Endothelial cell of umbilical vein (primary cell): Measurements from ENCODE around the gene HRH3. TPM values are rescaled to one million over a fixed set of nuclear protein-coding genes. Genes with fewer than 3 reads are reported as not detected.

Source experiments
- BruUV-seq: library from RNA; stranded (reverse); fragments of 400-500 nt; replicated peaks from 2 replicates; lab custom pipeline; 2021; lab: Mats Ljungman, UMichigan
- CTCF ChIA-PET: fragments of 300-600, 350-600 bp; sonication (Branson Sonifier 250); formaldehyde crosslinking; loops from one replicate; lab custom pipeline; 2021; ENCODE audit warnings: antibody characterized with exemption, inconsistent platforms; lab: Charles Lee
- POLR2A ChIA-PET: fragments of 300-600, 350-600 bp; sonication (Branson Sonifier 250); formaldehyde crosslinking; loops from one replicate; lab custom pipeline; 2021; ENCODE audit warnings: antibody characterized with exemption, inconsistent platforms; lab: Charles Lee
- DNase-seq: peaks from one replicate; pipeline ENCODE4 v3.0.0-alpha.2; 2011; ENCODE audit warnings: low read depth, low spot score
- FAIRE-seq: peaks from 2 replicates; lab custom pipeline; 2011; peaks lifted over from hg19 to GRCh38; lab: Jason Lieb, UNC
- H2AFZ ChIP-seq: 2 replicates; pipeline ENCODE4 v1.6.0; 2012; ENCODE audit warnings: low read depth, low read length, control low read depth, inconsistent platforms
- H3K27ac ChIP-seq: 2 replicates; pipeline ENCODE4 v1.5.1; 2011; ENCODE audit warnings: low read depth, mild to moderate bottlenecking, control low read depth, low read length, moderate library complexity; ENCODE audit not compliant: insufficient read depth
- H3K27me3 ChIP-seq, 2 experiments: 2 replicates each; pipeline versions ENCODE4 v1.6.0 to v1.6.1; 2011; ENCODE audit warnings: low read length in 2 of 2, mixed read lengths in 1 of 2; ENCODE audit not compliant: control insufficient read depth in 2 of 2, insufficient read depth in 2 of 2
- H3K36me3 ChIP-seq, 2 experiments: 2 replicates in 1 of 2; 3 replicates in 1 of 2; pipeline ENCODE4 v1.5.1; 2011; ENCODE audit warnings: low read length in 2 of 2, mild to moderate bottlenecking in 1 of 2, moderate library complexity in 1 of 2; ENCODE audit not compliant: control insufficient read depth in 2 of 2, insufficient read depth in 2 of 2; ENCODE audit errors: extremely low read depth in 1 of 2
- H3K4me1 ChIP-seq: 3 replicates; pipeline ENCODE4 v1.5.1; 2011; ENCODE audit warnings: mild to moderate bottlenecking, low read length; ENCODE audit not compliant: control insufficient read depth, insufficient read depth; ENCODE audit errors: extremely low read depth
- H3K4me2 ChIP-seq: 2 replicates; pipeline ENCODE4 v1.6.1; 2011; ENCODE audit warnings: low read length, control low read depth, mixed read lengths; ENCODE audit not compliant: insufficient read depth
- H3K4me3 ChIP-seq, 3 experiments: fragments of 200-600 bp in 1 of 3; sonication (generic), shearing (Covaris generic) in 1 of 3; replicated peaks in 1 of 3; 2 replicates each; pipeline ENCODE4 v1.5.1; 2011 to 2016; ENCODE audit warnings: control low read depth in 3 of 3, low read length in 3 of 3, mild to moderate bottlenecking in 2 of 3, inconsistent platforms in 1 of 3, low read depth in 1 of 3, moderate library complexity in 1 of 3; ENCODE audit not compliant: insufficient read depth in 1 of 3
- H3K79me2 ChIP-seq: 2 replicates; pipeline ENCODE4 v1.6.0; 2012; ENCODE audit warnings: low read length, inconsistent platforms; ENCODE audit not compliant: control insufficient read depth, insufficient read depth
- H3K9ac ChIP-seq: replicated peaks from 2 replicates; pipeline ENCODE3; 2011; ENCODE audit warnings: low read length, control low read depth; ENCODE audit not compliant: insufficient read depth; ENCODE audit errors: extremely low read depth
- H3K9me1 ChIP-seq: replicated peaks from 3 replicates; pipeline ENCODE4 v1.6.0; 2011; ENCODE audit warnings: mild to moderate bottlenecking, low read length; ENCODE audit not compliant: control insufficient read depth, insufficient read depth; ENCODE audit errors: extremely low read depth
- H3K9me3 ChIP-seq: replicated peaks from 2 replicates; pipeline ENCODE4 v1.5.1; 2012; ENCODE audit warnings: low read length, inconsistent platforms; ENCODE audit not compliant: control insufficient read depth, insufficient read depth
- H4K20me1 ChIP-seq: replicated peaks from 2 replicates; pipeline ENCODE3; 2011; ENCODE audit warnings: mild to moderate bottlenecking, low read length; ENCODE audit not compliant: control insufficient read depth, insufficient read depth; ENCODE audit errors: extremely low read depth
- CTCF ChIP-seq, 2 donors: IDR thresholded peaks; 1 replicate in 1 of 2; 2 replicates in 1 of 2; pipeline ENCODE4 v1.5.1; 2011; ENCODE audit warnings: low read length in 2 of 2, mild to moderate bottlenecking in 2 of 2, moderate library complexity in 2 of 2, control low read depth in 1 of 2, inconsistent platforms in 1 of 2, low read depth in 1 of 2; ENCODE audit not compliant: insufficient read depth in 1 of 2; ENCODE audit errors: extremely low read depth in 1 of 2
- EZH2 ChIP-seq: IDR thresholded peaks from 2 replicates; pipeline ENCODE4 v1.6.1; 2012; ENCODE audit warnings: borderline replicate concordance, low read depth, mild to moderate bottlenecking, moderate library complexity, low read length, inconsistent platforms; ENCODE audit not compliant: severe bottlenecking
- FOS ChIP-seq: IDR thresholded peaks from 2 replicates; pipeline ENCODE4 v1.6.1; 2011; ENCODE audit warnings: mild to moderate bottlenecking, low read length, moderate library complexity, borderline replicate concordance; ENCODE audit not compliant: insufficient read depth
- GATA2 ChIP-seq: IDR thresholded peaks from 2 replicates; pipeline ENCODE4 v1.7.0; 2011; ENCODE audit warnings: low read depth, mild to moderate bottlenecking, moderate library complexity, mixed read lengths, low read length; ENCODE audit not compliant: insufficient read length, insufficient read depth
- JUN ChIP-seq: IDR thresholded peaks from 2 replicates; pipeline ENCODE4 v1.6.1; 2011; ENCODE audit warnings: borderline replicate concordance, low read depth; ENCODE audit not compliant: insufficient read length, insufficient read depth
- MAX ChIP-seq: IDR thresholded peaks from 2 replicates; pipeline ENCODE4 v1.6.1; 2011; ENCODE audit not compliant: insufficient read depth, insufficient read length
- MYC ChIP-seq: IDR thresholded peaks from one replicate; pipeline ENCODE4 v1.6.1; 2011; ENCODE audit warnings: mild to moderate bottlenecking, low read depth, low read length
- POLR2A ChIP-seq: IDR thresholded peaks from 2 replicates; pipeline ENCODE4 v1.6.1; 2012; ENCODE audit warnings: low read depth, mild to moderate bottlenecking, control low read depth, low read length
- POLR2AphosphoS5 ChIP-seq: IDR thresholded peaks from 2 replicates; pipeline ENCODE4 v1.6.1; 2012; ENCODE audit warnings: low read depth, mild to moderate bottlenecking, control low read depth, low read length, moderate library complexity; ENCODE audit not compliant: insufficient read depth
- dilution Hi-C: fragments of 300-500 bp; cut with MboI; formaldehyde crosslinking; loops from one replicate; pipeline ENCODE4 v1.15.0; 2019; ENCODE audit warnings: low sequenced_read_pairs; ENCODE audit not compliant: extremely low pct_ligation_motif_present
- intact Hi-C: fragments of 100-400 bp; cut with micrococcal nuclease; formaldehyde crosslinking; loops from one replicate; pipeline ENCODE4 v1.10.0; 2022
- polyA plus RNA-seq, 4 experiments: library from polyadenylated mRNA; depleted of rRNA in 3 of 4; stranded (reverse) in 3 of 4; unstranded in 1 of 4; fragments of >200 nt; gene quantifications; 2 replicates each; pipeline versions ENCODE4 v1.2.1 to v1.2.3, GENCODE V29; 2011 to 2012; ENCODE audit warnings: missing spikeins in 1 of 4
- total RNA-seq: library from RNA; stranded (reverse); gene quantifications from 2 replicates; pipeline ENCODE4 v1.2.3, GENCODE V29; 2021

Gene HRH3
- total and polyA plus RNA-seq, 2 donors (not counting 3 experiments of a cell fraction or from before 2014, with no cell fraction given), result not detected

- no TSS peak for BruUV-seq
- Histone ChIP-seq H3K27ac (no peak overlapping the region), H3K9ac (no peak overlapping the region), H3K4me1 (peaks cover 3% of the 10 kb centered on the region), H3K9me3 (no peaks in the 10 kb centered on the region), H3K4me3 (no peak overlapping the region), H3K79me2 (no peaks in the 10 kb centered on the region), H4K20me1 (no peaks in the 10 kb centered on the region), H3K9me1 (no peaks in the 10 kb centered on the region), H3K27me3 (peaks cover 22 to 23% of the 10 kb centered on the region in 2 experiments), H3K4me2 (no peak overlapping the region), H2AFZ (no peak overlapping the region), H3K36me3 (no peaks in the 10 kb centered on the region)
- FAIRE-seq (no peak), DNase-seq (no peak)
- ChIA-PET POLR2A (no interaction called here), CTCF (no interaction called here)
- intact Hi-C loops (no loop called here), dilution Hi-C loops (no loop called here)
- TF ChIP-seq POLR2A (no peak), GATA2 (no peak), EZH2 (no peak), MAX (no peak), FOS (no peak)
Observed at GRCh38 chr20:62223571-62223970, 3.5 kb upstream of the HRH3 start.

- Histone ChIP-seq H3K9me3 (no peaks in the 10 kb centered on the region), H3K27ac (no peak overlapping the region), H3K4me1 (peaks cover 3% of the 10 kb centered on the region), H3K27me3 (peaks cover 28 to 29% of the 10 kb centered on the region in 2 experiments), H3K79me2 (no peaks in the 10 kb centered on the region), H2AFZ (no peak overlapping the region), H3K4me2 (no peak overlapping the region), H3K9ac (no peak overlapping the region), H4K20me1 (no peaks in the 10 kb centered on the region), H3K9me1 (no peaks in the 10 kb centered on the region), H3K4me3 (no peak overlapping the region), H3K36me3 (no peaks in the 10 kb centered on the region)
- POLR2A ChIA-PET, result no interaction called here
- no TSS peak for BruUV-seq
- TF ChIP-seq JUN (no peak), GATA2 (no peak), EZH2 (no peak), FOS (no peak), MYC (no peak), POLR2A (no peak), CTCF (IDR thresholded peaks at IDR 0.05; ENCODE audit: extremely low read depth in 1 of 2, insufficient read depth in 1 of 2, low read depth in 1 of 2, low read length in 2 of 2) (no peak), MAX (no peak), POLR2AphosphoS5 (no peak)
- intact Hi-C loops, result no loop called here
- dilution Hi-C loops, result no loop called here
- CTCF ChIA-PET, result no interaction called here
- FAIRE-seq, result no peak
- no peak for DNase-seq
Observed at GRCh38 chr20:62222972-62223371, 2.9 kb upstream of the HRH3 start.
